Endothelial cell of umbilical vein (primary cell): ENCODE data around the gene PDCD1. TPM values are rescaled to one million over a fixed set of nuclear protein-coding genes. Genes with fewer than 3 reads are reported as not detected.

ENCODE experiments used
- BruUV-seq: library from RNA; stranded (reverse); fragments of 400-500 nt; replicated peaks from 2 replicates; lab custom pipeline; 2021; lab: Mats Ljungman, UMichigan
- CTCF ChIA-PET: fragments of 300-600, 350-600 bp; sonication (Branson Sonifier 250); formaldehyde crosslinking; loops from one replicate; lab custom pipeline; 2021; ENCODE audit warnings: antibody characterized with exemption, inconsistent platforms; lab: Charles Lee
- POLR2A ChIA-PET: fragments of 300-600, 350-600 bp; sonication (Branson Sonifier 250); formaldehyde crosslinking; loops from one replicate; lab custom pipeline; 2021; ENCODE audit warnings: antibody characterized with exemption, inconsistent platforms; lab: Charles Lee
- DNase-seq: peaks from one replicate; pipeline ENCODE4 v3.0.0-alpha.2; 2011; ENCODE audit warnings: low read depth, low spot score
- FAIRE-seq: peaks from 2 replicates; lab custom pipeline; 2011; peaks lifted over from hg19 to GRCh38; lab: Jason Lieb, UNC
- H2AFZ ChIP-seq: 2 replicates; pipeline ENCODE4 v1.6.0; 2012; ENCODE audit warnings: low read depth, low read length, control low read depth, inconsistent platforms
- H3K27ac ChIP-seq: 2 replicates; pipeline ENCODE4 v1.5.1; 2011; ENCODE audit warnings: low read depth, mild to moderate bottlenecking, control low read depth, low read length, moderate library complexity; ENCODE audit not compliant: insufficient read depth
- H3K27me3 ChIP-seq, 2 experiments: 2 replicates each; pipeline versions ENCODE4 v1.6.0 to v1.6.1; 2011; ENCODE audit warnings: low read length in 2 of 2, mixed read lengths in 1 of 2; ENCODE audit not compliant: control insufficient read depth in 2 of 2, insufficient read depth in 2 of 2
- H3K36me3 ChIP-seq, 2 experiments: 2 replicates in 1 of 2; 3 replicates in 1 of 2; pipeline ENCODE4 v1.5.1; 2011; ENCODE audit warnings: low read length in 2 of 2, mild to moderate bottlenecking in 1 of 2, moderate library complexity in 1 of 2; ENCODE audit not compliant: control insufficient read depth in 2 of 2, insufficient read depth in 2 of 2; ENCODE audit errors: extremely low read depth in 1 of 2
- H3K4me1 ChIP-seq: 3 replicates; pipeline ENCODE4 v1.5.1; 2011; ENCODE audit warnings: mild to moderate bottlenecking, low read length; ENCODE audit not compliant: control insufficient read depth, insufficient read depth; ENCODE audit errors: extremely low read depth
- H3K4me2 ChIP-seq: 2 replicates; pipeline ENCODE4 v1.6.1; 2011; ENCODE audit warnings: low read length, control low read depth, mixed read lengths; ENCODE audit not compliant: insufficient read depth
- H3K4me3 ChIP-seq, 3 experiments: fragments of 200-600 bp in 1 of 3; sonication (generic), shearing (Covaris generic) in 1 of 3; replicated peaks in 1 of 3; 2 replicates each; pipeline ENCODE4 v1.5.1; 2011 to 2016; ENCODE audit warnings: control low read depth in 3 of 3, low read length in 3 of 3, mild to moderate bottlenecking in 2 of 3, inconsistent platforms in 1 of 3, low read depth in 1 of 3, moderate library complexity in 1 of 3; ENCODE audit not compliant: insufficient read depth in 1 of 3
- H3K79me2 ChIP-seq: 2 replicates; pipeline ENCODE4 v1.6.0; 2012; ENCODE audit warnings: low read length, inconsistent platforms; ENCODE audit not compliant: control insufficient read depth, insufficient read depth
- H3K9ac ChIP-seq: replicated peaks from 2 replicates; pipeline ENCODE3; 2011; ENCODE audit warnings: low read length, control low read depth; ENCODE audit not compliant: insufficient read depth; ENCODE audit errors: extremely low read depth
- H3K9me1 ChIP-seq: replicated peaks from 3 replicates; pipeline ENCODE4 v1.6.0; 2011; ENCODE audit warnings: mild to moderate bottlenecking, low read length; ENCODE audit not compliant: control insufficient read depth, insufficient read depth; ENCODE audit errors: extremely low read depth
- H3K9me3 ChIP-seq: replicated peaks from 2 replicates; pipeline ENCODE4 v1.5.1; 2012; ENCODE audit warnings: low read length, inconsistent platforms; ENCODE audit not compliant: control insufficient read depth, insufficient read depth
- H4K20me1 ChIP-seq: replicated peaks from 2 replicates; pipeline ENCODE3; 2011; ENCODE audit warnings: mild to moderate bottlenecking, low read length; ENCODE audit not compliant: control insufficient read depth, insufficient read depth; ENCODE audit errors: extremely low read depth
- CTCF ChIP-seq, 2 donors: IDR thresholded peaks; 1 replicate in 1 of 2; 2 replicates in 1 of 2; pipeline ENCODE4 v1.5.1; 2011; ENCODE audit warnings: low read length in 2 of 2, mild to moderate bottlenecking in 2 of 2, moderate library complexity in 2 of 2, control low read depth in 1 of 2, inconsistent platforms in 1 of 2, low read depth in 1 of 2; ENCODE audit not compliant: insufficient read depth in 1 of 2; ENCODE audit errors: extremely low read depth in 1 of 2
- EZH2 ChIP-seq: IDR thresholded peaks from 2 replicates; pipeline ENCODE4 v1.6.1; 2012; ENCODE audit warnings: borderline replicate concordance, low read depth, mild to moderate bottlenecking, moderate library complexity, low read length, inconsistent platforms; ENCODE audit not compliant: severe bottlenecking
- MYC ChIP-seq: IDR thresholded peaks from one replicate; pipeline ENCODE4 v1.6.1; 2011; ENCODE audit warnings: mild to moderate bottlenecking, low read depth, low read length
- dilution Hi-C: fragments of 300-500 bp; cut with MboI; formaldehyde crosslinking; loops from one replicate; pipeline ENCODE4 v1.15.0; 2019; ENCODE audit warnings: low sequenced_read_pairs; ENCODE audit not compliant: extremely low pct_ligation_motif_present
- intact Hi-C: fragments of 100-400 bp; cut with micrococcal nuclease; formaldehyde crosslinking; loops from one replicate; pipeline ENCODE4 v1.10.0; 2022
- polyA plus RNA-seq, 4 experiments: library from polyadenylated mRNA; depleted of rRNA in 3 of 4; stranded (reverse) in 3 of 4; unstranded in 1 of 4; fragments of >200 nt; gene quantifications; 2 replicates each; pipeline versions ENCODE4 v1.2.1 to v1.2.3, GENCODE V29; 2011 to 2012; ENCODE audit warnings: missing spikeins in 1 of 4
- total RNA-seq: library from RNA; stranded (reverse); gene quantifications from 2 replicates; pipeline ENCODE4 v1.2.3, GENCODE V29; 2021

Gene PDCD1
- total and polyA plus RNA-seq, 2 donors (not counting 3 experiments of a cell fraction or from before 2014, with no cell fraction given) = not detected

GRCh38 chr2:241865957-241866789, 7.5 kb upstream of the PDCD1 start:
- intact Hi-C loops = no loop called here

More at GRCh38 chr2:241865957-241866789, 7.5 kb upstream of the PDCD1 start:
- Histone ChIP-seq H3K9ac (no peak overlapping the region), H3K79me2 (no peaks in the 10 kb centered on the region), H3K9me1 (no peaks in the 10 kb centered on the region), H3K27ac (no peak overlapping the region), H2AFZ (no peak overlapping the region), H3K27me3 (peaks cover 0 to 6% of the 10 kb centered on the region in 2 experiments), H3K4me3 (no peak overlapping the region), H4K20me1 (no peaks in the 10 kb centered on the region), H3K4me2 (no peak overlapping the region), H3K36me3 (no peaks in the 10 kb centered on the region), H3K4me1 (no peaks in the 10 kb centered on the region), H3K9me3 (no peaks in the 10 kb centered on the region)
- POLR2A ChIA-PET = no interaction called here
- BruUV-seq = no TSS peak
- TF ChIP-seq MYC (no peak), EZH2 (peak; percentile 33), CTCF (IDR thresholded peaks at IDR 0.05; ENCODE audit: extremely low read depth in 1 of 2, insufficient read depth in 1 of 2, low read depth in 1 of 2, low read length in 2 of 2) (no peak)
- FAIRE-seq (no peak), DNase-seq (peak; percentile 17)
- CTCF ChIA-PET = interaction anchor here (1.0 to 1.1 kb wide), 3 partner anchors 12 to 131 kb away, joined by 3 to 5 read pairs (median 3); partner anchors contain the start of gene D2HGDH
- dilution Hi-C loops = no loop called here
